Fibroblast of the conjunctiva (primary cell): Measurements from ENCODE around the gene MPV17.
"Not testable (repeated sequence)": the region's sequence is repeated elsewhere in the genome, so short reads cannot be mapped to it uniquely, and the experiment has no call there.

ENCODE experiments used
- DNase-seq: peaks from one replicate; pipeline ENCODE4 v3.0.0-alpha.2; 2010; ENCODE audit warnings: low read depth

Gene MPV17

DNA sequence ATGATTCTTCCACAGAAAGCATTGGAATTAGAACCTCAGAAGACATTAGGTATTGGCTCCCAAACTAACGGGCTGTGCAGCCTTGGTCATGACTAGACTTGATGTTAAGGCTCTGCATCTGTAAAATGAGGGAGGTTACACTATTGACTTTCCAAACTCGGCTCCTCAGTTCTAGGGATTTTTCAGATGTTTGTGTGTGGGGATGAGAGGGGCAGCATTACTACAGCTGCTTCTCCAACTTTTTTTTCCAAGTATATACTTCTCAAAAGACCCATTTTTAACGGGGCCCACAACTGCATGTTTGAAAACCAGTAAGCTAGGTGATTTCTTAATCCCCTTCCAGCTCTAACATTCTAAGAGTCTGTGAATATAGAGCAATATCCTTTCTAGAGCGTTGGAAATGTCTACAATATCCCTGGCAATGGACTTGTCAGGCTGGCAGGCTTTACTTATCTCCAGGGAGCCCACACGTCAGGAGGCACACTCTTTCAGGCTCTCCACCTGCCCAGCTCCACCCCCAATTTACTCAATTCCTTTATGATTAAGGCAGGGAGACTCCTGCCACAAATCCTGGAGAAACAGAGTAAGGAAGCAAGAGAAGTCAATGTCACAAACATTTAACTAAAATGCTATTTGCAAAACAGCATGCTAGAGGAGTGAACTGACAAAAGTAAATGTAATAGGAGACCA, 844 bp upstream of the MPV17 start:
- DNase-seq = no peak

DNA sequence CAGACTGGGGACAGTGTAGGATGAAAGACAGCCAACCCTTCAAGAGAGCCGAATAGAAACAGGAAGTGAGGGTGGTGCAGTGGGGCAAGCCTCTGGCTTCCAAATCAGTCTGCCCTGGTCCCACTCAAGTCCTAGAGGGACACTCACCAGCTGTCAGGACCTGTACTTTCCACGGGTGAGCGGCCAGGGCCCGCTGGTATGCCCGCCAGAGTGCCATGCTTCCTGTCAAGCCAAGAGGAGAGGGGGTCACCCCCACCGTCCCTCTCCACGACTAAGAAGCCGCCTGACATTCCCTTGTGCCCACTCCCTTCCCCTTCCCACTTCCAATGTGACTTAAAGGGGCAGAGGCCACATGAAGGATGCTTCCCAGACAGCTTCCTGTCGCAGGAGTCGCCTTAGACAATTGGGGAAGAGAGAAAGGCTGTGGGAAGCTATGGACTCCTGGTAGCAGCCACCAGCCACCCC, 564 bp downstream of the MPV17 start:
- no peak for DNase-seq

DNA sequence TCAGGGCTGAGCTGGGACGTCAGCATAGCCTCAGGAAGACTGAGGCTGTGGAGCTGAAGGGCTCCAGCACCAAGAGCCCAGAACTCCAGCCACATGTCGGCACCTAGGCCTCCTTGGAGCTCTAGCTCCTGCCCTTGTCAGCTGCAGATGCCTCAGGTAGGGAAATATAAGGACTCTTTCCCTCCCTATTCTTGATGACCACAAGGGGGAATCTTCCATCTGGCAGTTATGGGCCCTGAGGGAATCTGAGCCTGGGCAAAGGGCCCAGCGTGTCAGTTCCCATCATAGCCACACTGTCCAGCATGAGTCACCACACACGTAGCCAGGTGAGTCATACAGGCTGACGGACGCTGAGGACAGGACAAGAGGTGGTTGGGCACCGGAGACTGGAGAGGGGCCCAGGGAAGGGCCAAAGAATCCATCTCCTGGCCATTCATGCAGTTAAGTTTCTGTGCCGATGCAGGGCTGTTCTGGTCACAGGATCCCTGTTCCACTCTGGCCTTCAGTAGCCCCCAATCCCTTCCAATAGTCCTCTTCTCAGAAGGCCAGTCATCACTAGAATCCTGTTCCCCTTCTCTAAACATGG, 1.8 kb downstream of the MPV17 start:
- peak; percentile 98 for DNase-seq

DNA sequence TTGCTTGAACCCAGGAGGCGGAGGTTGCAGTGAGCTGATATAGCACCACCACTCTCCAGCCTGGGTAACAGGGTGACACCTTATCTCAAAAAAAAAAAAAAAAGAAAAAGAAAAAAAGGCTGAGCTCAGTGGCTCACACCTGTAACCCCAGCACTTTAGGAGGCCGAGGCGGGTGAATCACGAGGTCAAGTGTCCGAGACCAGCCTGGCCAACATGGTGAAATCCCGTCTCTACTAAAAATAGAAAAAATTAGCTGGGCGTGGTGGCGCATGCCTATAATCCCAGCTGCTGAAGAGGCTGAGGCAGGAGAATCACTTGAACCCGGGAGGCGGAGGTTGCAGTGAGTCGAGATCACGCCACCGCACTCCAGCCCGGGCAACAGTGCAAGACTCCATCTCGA, 3.1 kb downstream of the MPV17 start:
- DNase-seq = not testable (repeated sequence)

DNA sequence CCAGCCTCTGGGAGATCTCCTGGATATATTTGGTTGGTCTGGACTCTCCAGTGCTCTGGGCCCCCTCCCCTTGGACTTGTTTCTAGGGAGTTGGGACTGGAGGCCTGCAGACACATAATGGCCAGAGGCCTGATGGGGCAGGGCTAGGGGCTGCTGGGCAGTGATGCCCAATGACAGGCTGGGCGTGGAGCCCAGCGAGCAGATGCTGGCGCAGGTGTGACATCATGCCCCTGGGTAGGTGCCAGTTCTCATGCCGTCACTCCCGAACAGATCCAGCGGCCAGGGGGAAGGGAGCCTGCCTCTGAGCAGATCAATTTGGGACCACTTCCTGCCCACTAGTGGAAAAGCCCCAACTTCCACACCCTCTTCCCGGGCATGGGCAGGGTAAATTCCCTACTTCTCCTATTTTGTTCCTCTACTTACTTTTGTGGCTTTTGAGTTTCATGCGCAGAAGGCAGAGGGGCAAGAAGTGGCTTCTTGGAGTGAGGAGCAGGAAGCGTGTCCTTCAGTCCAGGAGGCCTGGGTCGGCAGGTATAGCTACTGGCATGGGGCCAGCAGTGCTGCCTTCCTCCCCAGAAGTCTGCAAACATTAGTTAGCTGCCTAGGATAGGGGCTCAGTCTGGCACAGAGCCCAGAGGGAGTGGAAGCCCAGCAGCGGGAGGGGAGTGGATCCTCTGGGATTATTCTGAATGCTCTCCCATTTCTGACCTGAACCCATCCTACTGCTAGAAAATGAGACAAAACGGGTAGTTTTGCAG, 6.1 kb downstream of the MPV17 start:
- DNase-seq = no peak

GRCh38 chr2:27315122-27315521, 7.8 kb downstream of the MPV17 start:
- DNase-seq = no peak

- DNase-seq = no peak
Measured at GRCh38 chr2:27314709-27315108, 8.2 kb downstream of the MPV17 start.

GRCh38 chr2:27313882-27314645, 8.8 kb downstream of the MPV17 start:
- DNase-seq = no peak

DNA sequence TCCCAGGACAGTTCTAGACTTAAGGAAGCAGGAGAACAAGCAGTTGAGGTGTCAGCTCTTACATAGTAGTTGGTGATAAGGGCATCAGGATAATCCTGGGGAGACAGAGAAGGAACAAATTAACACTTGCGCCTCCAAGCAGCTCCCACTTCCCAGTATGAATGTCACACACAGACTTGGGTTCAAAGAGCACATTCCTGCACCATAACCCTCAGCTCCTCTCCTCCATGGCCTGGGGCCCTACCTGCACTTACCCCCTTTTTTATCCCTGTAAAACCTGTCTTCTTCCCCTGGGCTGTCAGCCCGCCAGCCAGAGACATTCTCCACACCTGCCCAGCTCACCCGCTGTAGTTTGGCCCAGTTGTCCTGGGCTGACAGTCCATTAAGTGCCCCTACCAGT, 10.7 kb downstream of the MPV17 start:
- DNase-seq = no peak

DNA sequence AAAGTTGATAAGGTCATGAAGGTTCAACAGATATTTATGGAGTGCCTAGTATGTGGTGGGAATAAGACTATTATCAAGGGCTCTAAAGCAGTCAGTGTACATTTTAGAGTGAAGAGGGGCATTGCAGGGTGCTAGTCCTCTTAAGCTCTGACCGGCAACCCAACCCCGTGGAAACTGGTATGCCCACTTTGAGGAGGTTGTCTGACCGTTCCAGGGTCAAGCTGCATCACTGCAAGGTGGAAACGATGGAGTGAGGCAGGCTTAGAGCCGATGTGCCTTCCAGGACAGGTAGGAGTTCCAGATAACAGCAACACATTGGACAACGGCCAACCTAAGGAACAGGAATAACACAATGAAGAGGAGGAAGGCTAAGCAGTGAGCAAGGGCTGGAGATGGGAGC, 13.2 kb downstream of the MPV17 start:
- no peak for DNase-seq

GRCh38 chr2:27308359-27308881, 14.5 kb downstream of the MPV17 start, which contains the start of gene UCN:
UCN (minus strand) TSS chr2:27308445; CDS start chr2:27307895, 550 bp downstream.
- DNase-seq = no peak

- no peak for DNase-seq
Measured at GRCh38 chr2:27307545-27308358, 15.1 kb downstream of the MPV17 start.

DNA sequence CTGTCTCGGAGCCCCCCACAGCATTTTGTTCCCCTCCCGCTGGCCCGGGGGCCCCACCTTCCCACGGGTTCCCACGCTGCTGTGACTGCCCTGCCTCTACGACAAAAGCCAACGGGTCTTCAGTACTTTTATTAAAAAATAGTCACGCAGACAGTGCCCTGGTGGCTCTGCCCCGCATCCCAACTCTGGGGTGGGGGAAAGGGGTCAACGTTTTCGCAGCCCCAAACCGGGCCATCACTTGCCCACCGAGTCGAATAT, 15.7 kb downstream of the MPV17 start:
- DNase-seq = no peak

DNA sequence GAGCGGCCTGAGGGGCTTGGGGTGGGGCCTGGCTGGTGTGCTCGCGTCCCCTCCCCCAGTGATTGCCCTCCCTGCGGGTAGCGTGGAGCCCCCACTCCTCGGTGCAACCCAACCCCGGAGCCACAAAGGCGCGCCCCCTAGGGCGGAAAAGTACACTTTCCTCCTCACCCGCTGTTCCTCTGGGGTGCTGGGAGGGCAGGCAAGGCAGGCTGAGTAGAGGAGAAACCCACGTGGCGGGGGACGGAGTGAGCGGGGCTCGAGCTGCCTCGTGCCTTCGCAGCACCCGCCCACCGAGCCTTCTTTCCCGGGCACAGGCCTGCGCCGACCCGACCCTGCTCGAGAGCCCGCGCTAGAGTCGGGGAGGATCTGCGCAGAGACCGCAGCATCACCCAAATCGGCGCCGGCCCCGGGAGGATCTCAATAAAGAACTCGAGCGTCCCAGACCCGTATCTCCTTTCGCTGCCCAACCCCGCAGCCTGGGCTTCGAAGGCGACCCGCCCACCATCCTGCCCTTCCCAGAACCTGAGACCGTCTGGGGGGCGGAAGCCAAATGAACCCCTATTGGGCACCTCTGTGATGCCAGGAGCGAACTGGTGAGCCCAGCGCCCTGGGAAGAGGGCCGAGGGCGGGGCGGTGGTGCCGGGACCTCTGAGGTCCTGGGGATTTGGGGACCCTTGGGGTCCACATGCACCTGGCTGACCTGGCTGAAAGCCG, 16.2 kb downstream of the MPV17 start:
- DNase-seq = no peak

- no peak for DNase-seq
Measured at GRCh38 chr2:27306136-27306535, 16.8 kb downstream of the MPV17 start.

- no peak for DNase-seq
Measured at GRCh38 chr2:27305516-27305915, 17.4 kb downstream of the MPV17 start.

DNA sequence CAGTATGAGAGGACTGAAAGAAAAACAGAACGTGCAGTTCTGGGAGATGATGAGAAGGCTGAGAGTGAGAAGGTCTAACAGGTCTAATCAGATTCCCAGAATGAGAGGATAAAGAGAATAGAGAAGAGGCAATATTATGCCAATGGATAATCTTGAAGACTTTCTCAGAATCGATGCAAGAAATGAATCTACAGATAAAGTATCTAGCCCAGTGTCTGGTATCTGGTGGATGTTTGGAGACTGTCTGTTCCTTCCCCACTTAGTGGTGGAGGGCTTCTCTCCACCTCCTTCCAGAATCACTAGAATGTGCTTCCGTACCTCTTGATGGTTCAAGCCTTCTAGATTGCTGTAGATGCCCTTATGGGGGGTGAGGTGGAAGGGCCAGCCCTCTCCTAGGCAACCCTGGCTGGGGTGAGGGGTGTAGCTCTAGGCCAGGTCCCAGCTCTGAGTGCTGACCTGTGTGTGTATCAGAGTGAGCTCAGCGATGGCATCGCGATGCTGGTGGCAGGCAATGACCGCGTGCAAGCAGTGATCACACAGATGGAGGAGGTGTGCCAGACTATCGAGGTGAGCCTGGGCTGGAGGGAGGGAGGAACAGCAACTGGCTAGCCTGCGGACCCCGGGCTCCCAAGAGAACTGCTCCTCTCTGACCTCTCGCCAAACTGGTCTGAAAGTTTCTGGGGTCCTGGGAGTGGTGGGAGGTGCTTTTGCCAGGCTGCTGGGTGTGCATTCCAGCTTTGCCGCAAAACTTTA, 18.2 kb downstream of the MPV17 start:
- no peak for DNase-seq

DNA sequence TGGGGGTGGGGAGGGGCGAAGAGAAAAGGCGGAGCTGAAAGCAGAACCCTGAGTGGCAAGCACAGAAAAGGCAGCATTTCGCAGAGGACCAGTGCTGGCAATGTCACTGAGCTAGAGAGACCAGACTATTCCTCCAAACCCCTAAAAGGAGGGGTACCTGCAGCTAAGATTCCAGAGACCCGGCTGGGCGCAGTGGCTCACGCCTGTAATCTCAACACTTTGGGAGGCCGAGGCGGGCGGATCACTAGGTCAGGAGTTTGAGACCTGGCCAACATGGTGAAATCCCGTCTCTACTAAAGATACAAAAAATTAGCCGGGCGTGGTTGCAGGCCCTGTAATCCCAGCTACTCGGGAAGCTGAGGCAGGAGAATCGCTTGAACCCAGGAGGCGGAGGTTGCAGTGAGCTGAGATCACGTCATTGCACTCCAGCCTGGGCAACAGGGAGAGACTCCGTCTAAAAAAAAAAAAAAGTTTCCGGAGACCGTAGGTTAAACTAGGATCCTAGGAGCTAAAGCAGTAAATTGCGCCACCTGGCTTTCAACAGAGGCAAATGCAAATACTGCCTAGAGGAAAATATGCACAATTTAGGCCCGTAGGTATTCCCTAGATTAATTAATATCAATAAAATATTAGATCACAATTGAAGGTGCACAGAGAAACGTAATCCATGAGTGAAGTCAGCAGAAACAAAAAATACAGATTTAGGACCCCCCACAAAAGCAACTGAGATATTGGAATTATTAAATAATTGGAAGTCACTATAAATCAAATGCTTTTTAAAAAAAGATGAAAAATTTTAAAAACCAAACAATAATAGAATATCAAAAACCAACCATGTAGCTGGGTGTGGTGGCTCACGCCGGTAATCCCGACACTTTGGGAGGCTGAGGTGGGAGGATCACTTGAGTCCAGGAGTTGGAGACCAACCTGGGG, 19.5 kb downstream of the MPV17 start:
- peak; percentile 72 for DNase-seq

DNA sequence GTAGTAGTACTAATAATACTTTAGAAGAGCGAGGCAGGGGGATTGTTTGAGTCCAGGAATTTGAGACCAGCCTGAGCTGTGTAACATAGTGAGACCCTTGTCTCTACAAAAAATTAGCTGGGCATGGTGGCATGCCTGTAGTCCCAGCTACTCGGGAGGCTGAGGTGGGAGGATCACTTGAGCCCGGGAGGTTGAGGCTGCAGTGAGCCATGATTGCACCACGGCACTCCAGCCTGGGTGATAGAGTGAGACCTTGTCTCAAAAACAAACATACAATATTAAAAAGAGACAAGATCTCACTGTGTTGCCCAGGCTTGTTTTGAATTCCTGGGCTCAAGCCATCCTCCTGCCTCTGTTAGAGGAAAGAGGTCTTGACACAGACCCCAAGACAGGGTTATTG, 22.3 kb downstream of the MPV17 start:
- not testable (repeated sequence) for DNase-seq
